ENCODE data around the gene KIF16B. TPM values are rescaled to one million over a fixed set of nuclear protein-coding genes. Genes with fewer than 3 reads are reported as not detected.
"Not testable (repeated sequence)": the region's sequence is repeated elsewhere in the genome, so short reads cannot be mapped to it uniquely, and the experiment has no call there.

The KIF16B gene
- total RNA-seq, 2 experiments from 2014 or later, result 7.7 to 7.9 TPM

- DNase-seq, result no peak
- Mint-ChIP-seq H3K27me3 (peaks cover 20% of the 10 kb centered on the region), H3K4me3 (no peak overlapping the region), H3K27ac (no peak overlapping the region), H3K4me1 (ENCODE audit: low read depth) (no peaks in the 10 kb centered on the region), H3K9me3 (no peaks in the 10 kb centered on the region), H3K36me3 (no peaks in the 10 kb centered on the region)
- intact Hi-C loops (cut with micrococcal nuclease), result no loop called here
- CTCF ChIA-PET, result no interaction called here
- POLR2A ChIA-PET, result no interaction called here
These were observed 10.2 kb upstream of the KIF16B start for GRCh38 chr20:16583474-16583873.

DNA sequence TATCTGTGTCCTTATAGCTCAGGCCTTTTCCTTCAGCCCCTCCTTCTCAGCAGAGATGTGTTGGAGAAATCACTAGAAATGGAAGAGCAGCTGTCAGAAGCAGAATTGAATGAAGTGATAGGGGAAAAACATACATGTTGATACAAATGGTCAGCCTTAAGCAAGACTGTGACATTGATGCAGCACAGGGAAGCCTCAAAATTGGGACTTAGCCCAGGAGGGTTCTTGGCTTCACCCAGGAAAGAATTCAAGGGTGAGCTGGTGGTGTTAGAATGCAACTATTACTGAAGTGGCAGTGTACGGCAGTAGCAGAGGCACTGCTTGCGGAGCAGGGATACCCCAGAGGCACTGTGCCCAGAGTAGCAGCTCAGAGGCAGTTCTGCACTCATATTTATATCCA is 8.0 kb upstream of the KIF16B start:
- intact Hi-C loops (cut with micrococcal nuclease), result no loop called here
- H3K27me3 Mint-ChIP-seq, result peaks cover 7% of the 10 kb centered on the region
- no peaks in the 10 kb centered on the region for H3K36me3 Mint-ChIP-seq
- H3K27ac Mint-ChIP-seq, result no peak overlapping the region
- H3K4me1 Mint-ChIP-seq (ENCODE audit: low read depth), result no peaks in the 10 kb centered on the region
- H3K9me3 Mint-ChIP-seq, result no peaks in the 10 kb centered on the region
- H3K4me3 Mint-ChIP-seq, result no peak overlapping the region
- ChIA-PET CTCF (no interaction called here), POLR2A (no interaction called here)
- DNase-seq, result no peak

- Mint-ChIP-seq H3K36me3 (no peaks in the 10 kb centered on the region), H3K27ac (no peak overlapping the region), H3K9me3 (no peaks in the 10 kb centered on the region), H3K4me3 (no peak overlapping the region), H3K27me3 (peaks cover 7% of the 10 kb centered on the region), H3K4me1 (ENCODE audit: low read depth) (peaks cover 4% of the 10 kb centered on the region)
- DNase-seq, result no peak
- intact Hi-C loops (cut with micrococcal nuclease), result no loop called here
- ChIA-PET POLR2A (no interaction called here), CTCF (no interaction called here)
These were observed 7.4 kb upstream of the KIF16B start for GRCh38 chr20:16580620-16581019.

DNA sequence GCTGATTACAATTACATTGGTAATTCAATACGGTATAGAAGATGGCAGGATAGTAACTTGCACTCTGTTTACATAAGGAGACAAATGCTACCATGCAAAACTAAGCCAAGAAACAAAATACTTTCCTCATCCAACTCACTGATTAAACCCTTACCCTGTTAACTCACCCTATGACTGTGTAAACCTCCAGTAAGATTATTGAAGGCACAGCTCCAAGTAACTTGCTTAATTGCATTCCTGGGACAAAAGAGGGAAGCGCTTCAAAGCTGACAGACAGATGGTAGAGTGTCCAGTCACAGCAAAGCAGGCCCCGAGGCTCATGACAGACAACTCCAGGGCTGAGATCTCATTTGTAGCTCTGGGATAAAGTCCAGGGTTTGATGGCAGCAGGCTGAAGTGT is 6.9 kb upstream of the KIF16B start:
- POLR2A ChIA-PET, result no interaction called here
- intact Hi-C loops (cut with micrococcal nuclease), result no loop called here
- Mint-ChIP-seq H3K27ac (no peak overlapping the region), H3K36me3 (no peaks in the 10 kb centered on the region), H3K4me1 (ENCODE audit: low read depth) (peaks cover 9% of the 10 kb centered on the region), H3K27me3 (peaks cover 7% of the 10 kb centered on the region), H3K9me3 (no peaks in the 10 kb centered on the region), H3K4me3 (no peak overlapping the region)
- CTCF ChIA-PET, result no interaction called here
- no peak for DNase-seq

DNA sequence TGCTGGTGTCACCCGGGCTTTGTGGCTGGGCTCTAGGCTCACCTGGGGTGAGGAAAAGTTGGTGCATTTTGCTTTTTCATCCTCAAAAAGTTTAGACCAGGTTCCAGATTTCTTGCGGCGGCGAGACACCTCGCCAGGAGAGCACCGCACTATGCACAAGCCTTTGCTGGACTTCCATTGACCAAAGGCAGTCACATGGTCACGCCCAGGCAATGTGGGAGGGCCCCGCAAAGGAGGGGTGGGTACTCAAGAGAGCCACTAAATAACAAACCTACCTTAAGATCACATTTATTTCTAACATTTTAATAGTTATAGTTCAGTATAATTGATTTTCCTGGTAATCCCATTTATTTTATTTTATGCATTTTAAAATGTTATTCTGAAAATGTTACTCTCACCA is 3.0 kb upstream of the KIF16B start:
- CTCF ChIA-PET, result no interaction called here
- intact Hi-C loops (cut with micrococcal nuclease), result loop anchor here (10.0 kb wide), 2 partner anchors 1389 to 1889 kb away; partner anchors contain the start of genes DZANK1, MGME1, POLR3F and SNX5
- DNase-seq, result no peak
- Mint-ChIP-seq H3K27ac (no peak overlapping the region), H3K9me3 (no peaks in the 10 kb centered on the region), H3K27me3 (no peaks in the 10 kb centered on the region), H3K36me3 (no peaks in the 10 kb centered on the region), H3K4me3 (peak overlapping the region; percentile 77), H3K4me1 (ENCODE audit: low read depth) (peaks cover 33% of the 10 kb centered on the region)
- POLR2A ChIA-PET, result no interaction called here

DNA sequence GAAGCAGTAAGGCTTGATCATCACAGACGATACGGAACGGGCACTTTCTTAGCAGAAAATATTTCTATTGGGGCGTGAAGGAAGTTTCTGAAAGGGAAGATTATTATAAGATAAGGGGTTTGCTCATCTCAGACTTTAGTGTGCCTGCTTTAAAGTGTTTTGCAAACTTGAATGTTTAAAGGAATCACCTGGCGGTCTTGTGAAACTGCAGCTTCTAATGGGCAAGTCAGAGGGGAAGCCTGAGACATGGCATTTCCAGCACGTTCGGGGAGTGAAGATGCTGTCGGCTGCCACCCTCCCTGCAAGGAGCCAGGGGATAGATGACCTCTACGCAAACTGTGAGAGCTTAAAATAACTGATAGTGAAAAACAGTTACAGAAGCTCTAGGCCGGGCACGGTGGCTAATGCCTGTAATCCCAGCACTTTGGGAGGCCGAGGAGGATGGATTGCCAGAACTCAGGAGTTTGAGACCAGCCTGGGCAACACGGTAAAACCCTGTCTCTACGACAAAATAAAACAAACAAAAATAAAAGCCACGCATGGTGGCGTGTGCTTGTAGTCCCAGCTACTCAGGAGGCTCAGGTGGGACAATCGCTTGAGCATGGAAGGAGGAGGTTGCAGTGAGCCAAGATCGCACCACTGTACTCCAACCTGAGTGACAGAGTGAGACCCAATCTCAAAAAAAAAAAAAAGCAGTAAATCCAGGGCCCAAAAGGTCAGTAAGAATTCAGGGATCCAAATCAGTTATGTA is 2.3 kb upstream of the KIF16B start:
- H3K4me3 Mint-ChIP-seq, result peak overlapping the region; percentile 77
- H3K27ac Mint-ChIP-seq, result peak overlapping the region; percentile 75
- H3K36me3 Mint-ChIP-seq, result no peaks in the 10 kb centered on the region
- peaks cover 39% of the 10 kb centered on the region for H3K4me1 Mint-ChIP-seq (ENCODE audit: low read depth)
- CTCF ChIA-PET, result interaction anchor here (0.7 to 1.2 kb wide), 2 partner anchors 64 to 246 kb away, joined by 3 to 4 read pairs; no protein-coding TSS in a partner anchor
- no peak for DNase-seq
- intact Hi-C loops (cut with micrococcal nuclease), result loop anchor here (1.0 to 10.0 kb wide), 4 partner anchors 57 to 1889 kb away; partner anchors contain the start of genes DZANK1, MGME1, POLR3F and SNRPB2
- no peaks in the 10 kb centered on the region for H3K9me3 Mint-ChIP-seq
- POLR2A ChIA-PET, result interaction anchor here (2.2 kb wide), 1 partner anchor 154 kb away, joined by 6 read pairs; the partner anchor contains the start of gene SNRPB2
- H3K27me3 Mint-ChIP-seq, result no peaks in the 10 kb centered on the region

- POLR2A ChIA-PET, result interaction anchor here (2.2 kb wide), 1 partner anchor 155 kb away, joined by 6 read pairs; the partner anchor contains the start of gene SNRPB2
- Mint-ChIP-seq H3K4me1 (ENCODE audit: low read depth) (peaks cover 42% of the 10 kb centered on the region), H3K4me3 (peak overlapping the region; percentile 77), H3K9me3 (no peaks in the 10 kb centered on the region), H3K27me3 (no peaks in the 10 kb centered on the region), H3K27ac (peak overlapping the region; percentile 75), H3K36me3 (no peaks in the 10 kb centered on the region)
- peak; percentile 90 for DNase-seq
- CTCF ChIA-PET, result interaction anchor here (1.2 kb wide), 1 partner anchor 247 kb away, joined by 4 read pairs; no protein-coding TSS in a partner anchor
- intact Hi-C loops (cut with micrococcal nuclease), result loop anchor here (1.0 to 10.0 kb wide), 4 partner anchors 57 to 1890 kb away; partner anchors contain the start of genes DZANK1, MGME1, POLR3F and SNRPB2
These were observed 1.6 kb upstream of the KIF16B start for GRCh38 chr20:16574656-16575355.

- intact Hi-C loops (cut with micrococcal nuclease), result loop anchor here (10.0 kb wide), 2 partner anchors 1393 to 1893 kb away; partner anchors contain the start of genes DZANK1, MGME1, POLR3F and SNX5
- no peak overlapping the region for H3K4me3 Mint-ChIP-seq
- H3K27me3 Mint-ChIP-seq, result no peaks in the 10 kb centered on the region
- H3K4me1 Mint-ChIP-seq (ENCODE audit: low read depth), result peaks cover 45% of the 10 kb centered on the region
- DNase-seq, result no peak
- ChIA-PET POLR2A (no interaction called here), CTCF (no interaction called here)
- H3K9me3 Mint-ChIP-seq, result no peaks in the 10 kb centered on the region
- H3K36me3 Mint-ChIP-seq, result no peaks in the 10 kb centered on the region
- H3K27ac Mint-ChIP-seq, result no peak overlapping the region
These were observed 1.9 kb downstream of the KIF16B start for GRCh38 chr20:16571333-16571732.

GRCh38 chr20:16569246-16570153 is 3.7 kb downstream of the KIF16B start:
- CTCF ChIA-PET, result no interaction called here
- Mint-ChIP-seq H3K4me3 (no peak overlapping the region), H3K4me1 (ENCODE audit: low read depth) (peaks cover 40% of the 10 kb centered on the region), H3K27ac (no peak overlapping the region), H3K9me3 (peaks cover 3% of the 10 kb centered on the region), H3K27me3 (no peaks in the 10 kb centered on the region), H3K36me3 (no peaks in the 10 kb centered on the region)
- no peak for DNase-seq
- POLR2A ChIA-PET, result no interaction called here
- intact Hi-C loops (cut with micrococcal nuclease), result loop anchor here (10.0 kb wide), 2 partner anchors 1395 to 1895 kb away; partner anchors contain the start of genes DZANK1, MGME1, POLR3F and SNX5

DNA sequence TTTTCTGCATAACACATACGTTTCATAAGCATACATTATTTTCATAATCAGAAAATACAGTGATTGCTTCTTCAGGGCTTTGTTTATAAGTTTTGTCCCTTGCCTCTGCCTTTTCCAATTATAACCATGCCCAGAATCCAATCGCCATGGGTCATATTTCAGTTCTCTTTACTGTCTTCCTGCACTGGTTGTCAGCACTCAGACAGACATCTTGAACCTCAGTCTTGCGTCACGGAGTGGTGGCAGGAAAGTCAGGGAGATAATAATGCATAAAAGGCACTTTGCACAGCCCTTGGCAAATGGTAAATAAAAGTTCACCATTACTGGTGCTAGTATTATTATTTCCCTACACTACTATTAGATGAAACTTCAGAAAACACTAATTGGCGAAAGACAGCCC is 7.2 kb downstream of the KIF16B start:
- CTCF ChIA-PET, result no interaction called here
- DNase-seq, result no peak
- peaks cover 3% of the 10 kb centered on the region for H3K9me3 Mint-ChIP-seq
- no peaks in the 10 kb centered on the region for H3K27me3 Mint-ChIP-seq
- H3K4me1 Mint-ChIP-seq (ENCODE audit: low read depth), result peaks cover 18% of the 10 kb centered on the region
- no peak overlapping the region for H3K4me3 Mint-ChIP-seq
- intact Hi-C loops (cut with micrococcal nuclease), result no loop called here
- no peak overlapping the region for H3K27ac Mint-ChIP-seq
- H3K36me3 Mint-ChIP-seq, result no peaks in the 10 kb centered on the region
- POLR2A ChIA-PET, result interaction anchor here (0.6 kb wide), 1 partner anchor 112 kb away, joined by 4 read pairs; no protein-coding TSS in a partner anchor

DNA sequence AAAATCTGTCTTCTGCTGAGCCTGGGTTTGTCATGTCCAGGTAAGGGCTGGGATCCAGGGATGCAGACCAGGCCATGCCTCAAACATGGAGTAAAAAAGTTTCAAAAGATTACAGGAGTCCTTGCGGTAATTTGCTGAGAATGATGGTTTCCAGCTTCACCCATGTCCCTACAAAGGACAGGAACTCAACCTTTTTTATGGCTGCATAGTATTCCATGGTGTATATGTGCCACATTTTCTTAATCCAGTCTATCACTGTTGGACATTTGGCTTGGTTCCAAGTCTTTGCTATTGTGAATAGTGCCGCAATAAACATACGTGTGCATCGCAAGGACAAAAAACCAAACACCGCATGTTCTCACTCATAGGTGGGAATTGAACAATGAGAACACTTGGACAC is 9.2 kb downstream of the KIF16B start:
- H3K9me3 Mint-ChIP-seq; POLR2A ChIA-PET; H3K4me1 Mint-ChIP-seq (ENCODE audit: low read depth); H3K27me3 Mint-ChIP-seq; DNase-seq; H3K27ac Mint-ChIP-seq; H3K4me3 Mint-ChIP-seq; H3K36me3 Mint-ChIP-seq; intact Hi-C loops (cut with micrococcal nuclease): not testable (repeated sequence)
- CTCF ChIA-PET, result interaction anchor here (0.6 kb wide), 1 partner anchor 88 kb away, joined by 3 read pairs; no protein-coding TSS in a partner anchor

All from activated CD4-positive, alpha-beta memory T cell treated with anti-CD3 and anti-CD28 coated beads for 36 hours (primary cell).